Activated T-cell treated with anti-CD3 and anti-CD28 coated beads for 1 hour (primary cell): ENCODE data around the gene RGL1.
"Not testable (repeated sequence)": the region's sequence is repeated elsewhere in the genome, so short reads cannot be mapped to it uniquely, and the experiment has no call there.

Experiments used
- DNase-seq: peaks from one replicate; pipeline ENCODE4 v3.0.0-alpha.2; 2020; ENCODE audit warnings: low read depth

Gene RGL1

GRCh38 chr1:183785921-183786320 is 19.0 kb upstream of the RGL1 start:
- DNase-seq: not testable (repeated sequence)

- DNase-seq: no peak
Observed at GRCh38 chr1:183787704-183788103, 17.2 kb upstream of the RGL1 start.

- DNase-seq: no peak
Observed at GRCh38 chr1:183791319-183791718, 13.6 kb upstream of the RGL1 start.

GRCh38 chr1:183792300-183792699 is 12.6 kb upstream of the RGL1 start:
- DNase-seq: no peak

GRCh38 chr1:183794088-183794487 is 10.8 kb upstream of the RGL1 start:
- DNase-seq: no peak

GRCh38 chr1:183800449-183800848 is 4.5 kb upstream of the RGL1 start:
- DNase-seq: no peak

- DNase-seq: no peak
Observed at GRCh38 chr1:183801649-183802048, 3.3 kb upstream of the RGL1 start.

- no peak for DNase-seq
Observed at GRCh38 chr1:183804387-183804786, 533 bp upstream of the RGL1 start.

GRCh38 chr1:183806125-183806524 is 1.2 kb downstream of the RGL1 start:
- no peak for DNase-seq

GRCh38 chr1:183806675-183807074 is 1.8 kb downstream of the RGL1 start:
- no peak for DNase-seq

DNA sequence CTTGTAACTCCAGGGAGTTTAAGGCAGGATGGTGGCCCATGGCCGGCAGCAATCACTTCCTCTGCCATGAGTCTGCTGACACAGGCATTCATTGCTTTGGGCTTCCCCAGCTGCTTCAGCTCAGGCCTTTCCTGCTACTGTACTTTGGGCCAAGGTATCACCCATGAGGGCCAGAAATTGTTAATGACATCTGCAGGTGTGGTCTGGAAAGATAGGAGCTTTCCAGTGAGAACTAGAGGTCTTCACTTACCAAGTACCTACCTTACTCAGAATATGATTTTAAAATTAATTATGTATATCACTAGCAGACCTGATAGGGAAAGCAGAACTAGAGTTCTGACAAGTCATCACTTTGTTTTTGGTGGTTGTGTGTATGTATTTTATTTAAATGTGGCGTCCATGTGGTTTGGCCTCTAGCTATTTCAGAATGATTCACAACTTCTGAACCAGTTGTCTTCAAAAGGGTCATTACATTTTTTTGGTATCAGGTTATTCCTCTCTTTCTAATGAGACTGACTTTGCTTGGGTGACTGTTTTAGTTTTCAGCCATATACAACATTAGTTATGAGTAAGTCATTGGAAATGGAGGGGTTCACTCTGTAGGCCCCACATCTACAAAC is 2.7 kb downstream of the RGL1 start:
- DNase-seq: no peak

DNA sequence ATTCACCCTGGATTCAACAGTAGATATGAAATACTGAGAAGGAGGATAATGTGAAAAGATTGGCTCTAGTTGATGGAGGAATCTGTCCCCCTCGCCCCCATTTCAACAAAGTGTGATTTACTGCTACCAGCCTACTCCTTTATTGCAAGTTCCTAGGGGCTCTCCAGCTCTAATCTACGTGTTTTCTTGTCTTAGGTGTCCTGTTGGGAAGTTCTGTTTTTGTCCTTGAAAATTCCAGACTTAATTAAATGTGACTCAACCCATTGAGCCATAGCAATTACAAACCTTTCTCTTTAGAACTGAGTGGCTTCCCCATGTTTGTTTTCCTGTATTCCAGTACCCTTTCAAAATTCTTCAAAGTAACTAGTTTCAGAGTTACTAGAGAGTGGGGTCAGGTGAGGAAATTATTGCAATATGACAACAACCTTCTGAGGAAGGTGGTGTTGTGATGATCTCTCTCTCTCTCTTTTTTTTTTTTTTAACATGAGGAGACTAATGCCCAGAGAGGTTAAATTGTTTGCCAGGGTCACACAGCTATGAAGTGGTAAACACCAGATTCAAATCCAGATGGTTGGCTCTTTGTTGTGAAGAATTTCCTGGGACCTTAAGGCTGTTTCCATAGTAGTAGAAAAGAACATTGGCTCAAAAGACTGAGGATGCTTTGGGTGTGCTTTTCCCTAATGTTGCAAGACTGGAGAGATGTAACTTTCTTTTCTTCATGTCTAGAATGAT is 3.5 kb downstream of the RGL1 start:
- DNase-seq: no peak

- DNase-seq: no peak
Observed at GRCh38 chr1:183810121-183810520, 5.2 kb downstream of the RGL1 start.

DNA sequence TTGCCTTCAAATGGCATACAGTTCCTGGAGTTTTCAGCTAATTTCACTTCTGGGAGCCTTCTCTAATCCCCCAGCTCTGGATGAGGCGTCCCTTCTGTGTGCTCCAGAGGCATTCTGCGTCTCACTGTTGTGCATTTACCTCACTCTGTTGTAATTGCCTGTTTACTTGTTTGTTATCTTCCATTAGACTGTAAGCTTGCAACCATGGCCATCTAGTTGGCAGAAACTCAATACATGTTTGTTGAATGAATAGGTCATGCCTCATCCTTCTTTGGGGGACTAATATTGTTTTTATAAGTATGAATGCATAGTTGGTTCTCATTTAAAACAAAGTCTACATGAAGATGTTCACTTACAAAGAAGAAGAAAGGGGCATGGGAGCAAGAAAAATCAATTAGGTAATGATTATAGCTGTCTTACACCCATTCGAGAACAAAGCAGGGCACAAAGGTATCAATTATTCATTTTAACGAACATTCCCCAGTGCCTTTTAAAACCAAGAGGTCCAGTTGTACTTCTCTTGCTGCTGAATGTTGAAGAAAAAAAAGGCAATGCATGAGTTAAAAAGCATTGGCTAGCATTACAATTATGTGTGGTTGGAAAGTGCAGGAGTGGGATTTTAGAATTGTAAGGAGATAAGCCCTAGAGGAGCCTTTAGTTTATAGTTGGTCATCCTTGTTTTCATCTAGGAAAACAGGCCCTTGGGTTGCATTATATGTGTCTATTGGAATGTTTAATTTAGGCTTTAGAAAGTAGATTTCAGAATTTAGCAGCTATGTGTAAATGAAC is 6.0 kb downstream of the RGL1 start:
- DNase-seq: no peak

DNA sequence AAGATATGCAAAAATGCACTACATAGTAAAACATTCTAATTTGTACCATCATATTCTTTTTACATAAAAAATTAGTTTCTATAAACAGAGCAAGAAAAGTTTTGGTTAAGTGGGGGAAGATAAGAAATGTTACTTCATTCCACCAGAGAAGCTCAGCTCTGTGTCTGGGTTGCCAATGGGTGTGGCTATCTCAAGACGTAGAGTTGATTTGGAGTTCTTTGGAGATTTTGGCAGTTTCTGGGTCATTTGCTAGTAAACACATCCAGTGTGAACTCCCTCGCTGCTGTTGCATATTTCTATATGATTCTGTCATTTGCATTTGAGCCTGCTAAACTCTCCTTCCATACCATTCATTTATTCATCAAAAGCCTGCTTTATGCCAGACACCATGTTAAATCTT is 7.2 kb downstream of the RGL1 start:
- no peak for DNase-seq

DNA sequence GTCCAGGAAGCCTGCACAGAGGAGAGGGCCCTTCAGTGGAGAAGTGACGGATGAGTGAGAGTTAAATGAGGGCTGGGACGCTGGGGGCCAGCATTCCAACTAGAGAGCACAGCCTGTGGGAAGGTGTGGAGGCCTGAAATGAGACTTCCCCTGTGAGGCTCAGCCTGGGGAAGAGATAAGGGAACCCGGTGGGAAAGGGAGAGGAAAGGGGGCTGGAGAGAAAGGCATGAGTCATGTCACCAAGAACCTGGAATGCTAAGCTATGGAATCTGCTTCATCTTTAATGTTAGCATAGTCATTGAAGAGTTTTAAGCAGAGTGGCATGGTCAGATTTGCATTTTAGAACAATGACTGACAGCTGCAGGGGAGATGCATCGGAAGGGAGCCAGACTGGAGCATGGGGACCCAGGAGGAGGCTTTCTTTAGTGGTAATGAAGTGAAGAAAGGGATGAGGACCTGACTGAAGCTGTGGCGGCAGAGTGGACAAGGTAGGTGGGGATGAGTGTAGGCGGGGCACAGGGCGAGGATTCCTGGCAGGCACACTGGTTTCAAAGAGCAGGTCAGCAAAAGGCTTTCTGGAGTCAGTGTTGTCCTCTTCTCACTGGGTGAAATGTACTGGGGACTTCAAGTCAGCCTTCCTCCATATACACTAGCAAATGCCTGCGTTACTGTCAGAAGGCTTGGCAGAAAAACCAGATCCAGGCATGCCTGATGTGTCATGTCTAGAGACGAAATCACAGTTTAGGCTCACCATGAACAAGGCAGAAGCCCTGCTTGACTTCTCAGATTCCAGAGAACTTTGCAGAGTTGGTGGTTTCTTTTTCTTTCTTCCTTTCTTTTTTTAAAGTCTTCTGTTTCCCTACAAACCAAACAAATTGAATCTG is 8.0 kb downstream of the RGL1 start:
- no peak for DNase-seq

- DNase-seq: no peak
Observed at GRCh38 chr1:183814121-183814681, 9.3 kb downstream of the RGL1 start.

DNA sequence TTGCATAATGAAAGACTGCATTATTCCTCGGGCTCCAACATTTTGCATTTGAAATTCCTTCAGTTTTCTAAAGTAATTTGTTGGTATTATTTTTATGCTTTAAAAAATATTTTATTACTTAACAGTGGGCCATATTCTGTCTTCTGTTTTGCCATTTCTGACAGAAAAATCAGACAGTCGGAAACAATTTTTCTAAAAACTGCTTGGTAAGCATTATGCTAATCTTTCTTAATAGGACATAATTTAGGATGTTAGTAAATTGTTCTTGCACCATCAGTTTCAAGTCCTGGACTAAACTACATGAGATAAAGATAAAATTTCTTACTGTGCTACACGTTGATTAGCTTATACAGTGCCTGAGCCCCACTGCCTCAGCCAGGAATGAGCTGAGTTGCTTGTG is 11.2 kb downstream of the RGL1 start:
- DNase-seq: no peak

GRCh38 chr1:183817576-183818288 is 12.8 kb downstream of the RGL1 start:
- DNase-seq: no peak

- no peak for DNase-seq
Observed at GRCh38 chr1:183819059-183819458, 14.1 kb downstream of the RGL1 start.

- DNase-seq: no peak
Observed at GRCh38 chr1:183821309-183821888, 16.5 kb downstream of the RGL1 start.
